GM19099 (cell line): ENCODE measurements around the gene YTHDC1.

Experiments
- POLR2A ChIP-seq: IDR thresholded peaks from 3 replicates; pipeline ENCODE4 v1.6.1; 2011; ENCODE audit warnings: low read depth; ENCODE audit not compliant: insufficient read length; ENCODE audit errors: extremely low read depth

YTHDC1 gene

DNA sequence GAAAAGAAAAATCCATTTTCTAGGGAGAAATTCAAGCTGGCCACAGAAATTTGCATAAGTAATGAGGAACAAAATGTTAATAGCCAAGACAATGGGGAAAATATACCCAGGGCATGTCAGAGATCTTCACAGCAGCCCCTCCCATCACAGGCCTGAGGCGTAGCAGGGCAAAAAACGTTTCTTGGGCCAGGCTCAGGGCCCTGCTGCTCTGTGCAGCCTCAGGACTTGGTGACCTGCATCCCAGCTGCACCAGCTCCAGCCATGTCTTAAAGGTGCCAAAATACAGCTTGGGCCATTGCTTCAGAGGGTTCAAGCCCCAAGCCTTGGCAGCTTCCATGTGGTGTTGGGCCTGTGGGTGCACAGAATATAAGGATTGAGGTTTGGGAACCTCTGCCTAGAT is 72.3 kb downstream of the YTHDC1 start:
- no peak for TF ChIP-seq POLR2A

DNA sequence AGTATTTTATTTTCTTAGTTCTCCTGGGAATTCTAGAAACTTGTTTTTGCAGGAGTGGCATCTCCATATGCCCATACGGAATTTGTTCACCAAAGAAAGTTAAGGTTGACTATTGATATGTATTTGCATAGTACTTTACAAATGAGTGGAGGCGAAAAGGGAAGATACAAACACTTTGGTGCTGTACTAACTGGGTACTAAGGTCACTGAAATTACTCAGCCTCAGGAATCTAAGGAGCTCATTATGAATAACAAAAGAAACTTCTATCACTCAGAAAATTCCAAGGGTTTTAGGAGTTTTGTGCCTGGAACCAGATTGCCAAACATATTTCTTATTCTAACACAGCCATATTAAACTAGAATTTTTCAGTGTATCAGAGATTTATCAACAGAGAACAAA is 77.0 kb downstream of the YTHDC1 start:
- no peak for TF ChIP-seq POLR2A

DNA sequence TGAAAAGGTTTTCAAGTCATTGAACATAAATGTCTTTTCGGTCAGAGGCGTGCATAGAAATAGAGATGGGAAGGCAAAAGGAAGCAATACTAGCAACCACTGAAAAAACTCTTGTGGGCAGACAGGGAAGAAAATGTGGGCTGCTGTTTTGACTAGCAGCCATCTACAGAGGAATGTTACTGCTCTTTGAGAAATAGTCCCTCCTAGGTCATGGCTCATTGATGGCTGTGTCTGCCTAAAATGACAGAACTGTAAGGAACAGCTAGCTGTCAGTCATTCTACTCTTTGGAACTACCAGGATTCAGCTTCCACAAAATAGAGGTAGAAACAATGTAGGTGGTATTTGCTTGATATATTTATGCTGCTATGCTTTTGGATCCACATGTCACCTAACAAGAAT is 77.5 kb downstream of the YTHDC1 start:
- no peak for TF ChIP-seq POLR2A

DNA sequence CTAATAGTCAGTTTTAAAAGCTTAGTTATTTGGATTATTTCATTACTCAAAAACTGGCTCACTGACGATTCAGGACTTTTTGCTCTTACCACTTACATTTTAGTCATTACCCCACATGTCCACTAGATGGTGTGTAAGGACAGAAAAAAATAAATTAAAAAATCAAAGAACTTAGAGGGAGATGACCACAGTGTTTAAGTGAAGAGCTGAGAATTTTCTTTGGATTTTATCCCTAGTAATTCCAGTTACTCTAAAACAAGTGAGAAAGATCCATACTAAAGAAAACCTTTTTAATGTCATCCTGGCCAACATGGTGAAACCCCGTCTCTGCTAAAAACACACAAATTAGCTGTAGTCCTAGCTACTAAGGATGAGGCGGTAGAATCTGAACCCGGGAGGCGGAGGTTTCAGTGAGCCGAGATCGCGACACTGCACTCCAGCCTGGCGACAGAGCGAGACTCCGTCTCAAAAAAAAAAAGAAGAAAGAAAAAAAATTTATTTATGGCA is 78.0 kb downstream of the YTHDC1 start:
- no peak for TF ChIP-seq POLR2A

DNA sequence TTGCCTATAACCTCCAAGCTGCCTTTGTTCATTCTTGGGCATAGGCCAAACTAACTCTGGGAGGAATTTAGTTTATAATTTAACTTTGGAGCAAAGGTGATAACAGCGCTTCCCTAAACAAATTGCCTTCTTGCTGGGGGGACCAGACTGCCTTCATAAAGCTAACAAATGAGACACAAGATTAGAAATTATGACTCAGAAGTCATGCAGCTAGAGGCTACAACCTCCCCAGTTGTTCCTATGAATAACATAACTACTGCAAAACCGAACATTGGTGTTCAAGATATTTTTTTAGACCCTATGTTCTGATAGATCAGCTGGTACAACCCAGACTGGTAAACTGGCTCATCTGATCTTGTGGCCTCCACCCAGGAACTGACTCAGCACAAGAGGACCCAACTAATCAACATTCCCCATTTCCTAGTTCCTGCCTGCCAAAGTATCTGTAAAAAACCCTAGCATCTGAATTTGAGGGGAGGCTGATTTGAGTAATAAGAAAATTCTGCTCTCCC is 82.4 kb downstream of the YTHDC1 start:
- no peak for TF ChIP-seq POLR2A

DNA sequence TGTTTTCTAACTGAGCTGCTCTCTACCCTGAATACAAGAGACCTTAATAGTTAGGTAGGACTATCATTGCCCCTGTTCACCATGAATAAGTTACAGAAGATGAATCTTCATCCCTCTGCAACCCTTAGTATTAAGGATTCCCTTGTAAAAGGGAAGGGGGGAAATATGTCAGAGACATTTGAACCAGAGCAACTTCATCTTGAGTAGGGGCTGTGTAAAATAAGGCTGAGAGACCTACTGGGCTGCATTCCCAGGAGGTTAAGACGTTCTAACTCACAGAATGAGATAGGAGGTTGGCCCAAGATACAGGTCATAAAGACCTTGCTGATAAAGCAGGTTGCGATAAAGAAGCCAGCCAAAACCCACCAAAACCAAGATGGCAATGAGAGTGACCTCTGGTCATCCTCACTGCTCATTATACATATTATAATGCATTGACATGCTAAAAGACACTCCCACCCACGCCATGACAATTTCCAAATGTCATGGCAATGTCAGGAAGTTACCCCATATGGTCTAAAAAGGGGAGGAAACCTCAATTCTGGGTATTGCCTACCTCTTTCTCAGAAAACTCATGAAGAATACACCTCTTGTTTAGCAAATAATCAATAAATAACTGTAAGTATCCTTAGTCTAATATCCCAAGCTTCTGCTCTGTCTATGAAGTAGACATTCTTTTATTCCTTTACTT is 84.9 kb downstream of the YTHDC1 start:
- TF ChIP-seq POLR2A = no peak
